GM19438 (cell line): ENCODE data around the gene LEP.

ENCODE experiments used
- ATAC-seq: cut with Tn5 transposase; IDR thresholded peaks from one replicate; pipeline ENCODE4 v1.9.1; 2021; ENCODE audit warnings: low read depth; ENCODE audit not compliant: unreplicated experiment

Gene LEP

GRCh38 chr7:128240696-128241386 lies at the start of gene LEP:
Gene LEP, plus strand, starts transcription at chr7:128241278. Its CDS starts 10,741 bp downstream, at chr7:128252019.
- ATAC-seq = no peak

GRCh38 chr7:128192497-128193142 lies 48.5 kb upstream of the LEP start:
- no peak for ATAC-seq

GRCh38 chr7:128194533-128195282 lies 46.4 kb upstream of the LEP start:
- no peak for ATAC-seq

GRCh38 chr7:128197589-128197988 lies 43.5 kb upstream of the LEP start:
- ATAC-seq = no peak

- no peak for ATAC-seq
These were observed 43.0 kb upstream of the LEP start for GRCh38 chr7:128197989-128198580.

- ATAC-seq = no peak
These were observed 40.7 kb upstream of the LEP start for GRCh38 chr7:128200376-128200775.

- no peak for ATAC-seq
These were observed 39.9 kb upstream of the LEP start for GRCh38 chr7:128201067-128201689.

- no peak for ATAC-seq
These were observed 39.4 kb upstream of the LEP start for GRCh38 chr7:128201690-128202085.

GRCh38 chr7:128202287-128202957 lies 38.7 kb upstream of the LEP start:
- ATAC-seq = no peak

GRCh38 chr7:128203047-128203491 lies 38.0 kb upstream of the LEP start:
- no peak for ATAC-seq

GRCh38 chr7:128203710-128204214 lies 37.3 kb upstream of the LEP start:
- no peak for ATAC-seq

GRCh38 chr7:128204455-128204854 lies 36.6 kb upstream of the LEP start:
- ATAC-seq = no peak

GRCh38 chr7:128205068-128205467 lies 36.0 kb upstream of the LEP start:
- ATAC-seq = no peak

GRCh38 chr7:128206017-128206746 lies 34.9 kb upstream of the LEP start:
- ATAC-seq = no peak

- ATAC-seq = no peak
These were observed 34.2 kb upstream of the LEP start for GRCh38 chr7:128206747-128207500.

GRCh38 chr7:128207609-128208008 lies 33.5 kb upstream of the LEP start:
- no peak for ATAC-seq

GRCh38 chr7:128209229-128210035 lies 31.6 kb upstream of the LEP start:
- peak; percentile 70 for ATAC-seq

- no peak for ATAC-seq
These were observed 31.1 kb upstream of the LEP start for GRCh38 chr7:128210036-128210347.
